SIG-M5 treated with dmso at 0.1 percent for 504 hours (cell line): ENCODE measurements around the gene RAB27A.
"Not testable (repeated sequence)": the region's sequence is repeated elsewhere in the genome, so short reads cannot be mapped to it uniquely, and the experiment has no call there.

Source experiments
- DNase-seq: peaks from one replicate; lab custom pipeline; 2025; ENCODE audit not compliant: unreplicated experiment; lab: John Stamatoyannopoulos, UW

RAB27A gene

DNA sequence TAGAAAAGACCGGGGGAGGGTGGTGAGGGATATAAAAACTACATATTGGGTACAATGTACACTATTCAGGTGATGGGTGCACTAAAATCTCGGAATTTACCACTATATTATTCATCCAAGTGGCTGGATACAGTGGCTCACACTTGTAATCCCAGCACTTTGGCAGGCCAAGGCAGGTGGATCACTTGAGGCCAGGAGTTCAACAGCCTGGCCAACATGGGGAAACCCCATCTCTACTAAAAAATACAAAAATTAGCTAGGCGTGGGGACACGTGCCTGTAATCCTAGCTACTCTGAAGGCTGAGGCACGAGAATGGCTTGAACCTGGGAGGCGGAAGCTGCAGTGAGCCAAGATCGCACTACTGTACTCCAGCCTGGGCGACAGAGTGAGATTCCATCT lies 37.4 kb downstream of the RAB27A start:
- DNase-seq = not testable (repeated sequence)

DNA sequence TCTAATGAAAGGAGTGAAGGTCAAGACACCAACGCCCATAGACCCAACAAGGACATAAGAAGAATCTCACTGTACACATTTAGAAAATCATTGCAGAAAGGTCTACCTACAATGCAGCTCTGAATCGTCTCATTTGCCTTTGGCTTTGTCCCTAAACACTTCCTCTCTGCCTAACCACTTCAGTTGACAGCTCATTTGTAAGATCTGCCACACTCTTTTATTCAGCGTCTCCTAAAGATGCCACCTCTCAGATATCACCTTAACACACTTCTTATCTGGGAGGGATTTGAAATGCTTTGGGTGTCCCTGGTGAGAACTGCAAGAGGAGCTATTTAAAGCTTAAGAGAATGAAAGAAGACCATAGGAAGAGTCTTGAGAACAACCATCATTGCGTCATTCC lies 38.7 kb downstream of the RAB27A start:
- DNase-seq = peak; percentile 82

DNA sequence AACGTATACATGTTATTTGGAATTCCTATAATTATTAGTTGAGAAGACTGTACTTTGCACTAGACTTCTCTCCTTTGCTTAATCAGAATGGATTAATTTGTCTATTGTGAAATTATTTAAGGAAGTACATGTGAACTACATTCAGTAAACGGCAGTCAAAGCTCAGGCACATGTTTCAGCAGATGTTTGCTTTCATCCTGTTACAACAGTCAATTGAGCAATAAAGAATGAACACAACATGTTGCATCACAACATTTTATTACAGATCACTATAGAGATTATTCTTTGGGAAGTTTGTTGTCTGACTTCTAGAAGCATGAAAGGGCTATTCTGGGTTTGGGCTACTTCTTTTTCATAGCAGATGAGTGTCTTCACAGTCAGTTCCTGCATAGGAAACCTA lies 39.2 kb downstream of the RAB27A start:
- peak; percentile 97 for DNase-seq

DNA sequence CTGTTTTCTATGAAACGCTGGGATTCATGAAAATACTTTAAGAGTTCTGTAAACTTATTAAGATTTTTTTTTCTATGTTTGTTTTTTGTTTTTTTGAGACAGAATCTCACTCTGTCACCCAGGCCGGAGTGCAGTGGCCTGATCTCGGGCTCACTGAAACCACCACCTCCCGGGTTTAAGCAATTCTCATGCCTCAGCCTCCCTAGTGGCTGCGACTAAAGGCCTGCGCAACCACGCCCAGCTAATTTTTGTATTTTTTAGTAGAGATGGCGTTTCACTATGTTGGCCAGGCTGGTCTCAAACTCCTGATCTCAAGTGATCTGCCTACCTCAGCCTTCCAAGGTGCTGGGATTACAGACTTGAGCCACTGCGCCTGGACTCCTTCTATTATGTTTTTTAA lies 39.7 kb downstream of the RAB27A start:
- peak; percentile 45 for DNase-seq

DNA sequence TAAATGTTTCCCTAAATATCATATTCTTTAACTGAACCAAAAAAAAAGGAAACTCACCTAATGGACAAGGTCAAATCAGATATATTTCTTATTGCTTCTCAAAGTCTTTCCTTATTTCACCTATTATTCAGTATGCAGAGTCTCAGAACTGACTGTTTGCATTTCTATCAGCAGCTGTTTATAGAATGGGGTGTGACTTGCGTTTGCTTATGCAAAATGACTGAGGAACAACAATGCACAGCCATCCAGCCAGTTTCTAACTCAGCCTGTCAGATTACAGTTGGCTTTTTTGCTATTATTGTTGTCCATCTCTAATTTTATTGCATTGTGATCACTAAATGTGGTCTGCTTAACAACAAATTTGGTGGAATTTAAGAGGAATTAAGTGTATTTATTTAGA lies 40.7 kb downstream of the RAB27A start:
- peak; percentile 4 for DNase-seq

DNA sequence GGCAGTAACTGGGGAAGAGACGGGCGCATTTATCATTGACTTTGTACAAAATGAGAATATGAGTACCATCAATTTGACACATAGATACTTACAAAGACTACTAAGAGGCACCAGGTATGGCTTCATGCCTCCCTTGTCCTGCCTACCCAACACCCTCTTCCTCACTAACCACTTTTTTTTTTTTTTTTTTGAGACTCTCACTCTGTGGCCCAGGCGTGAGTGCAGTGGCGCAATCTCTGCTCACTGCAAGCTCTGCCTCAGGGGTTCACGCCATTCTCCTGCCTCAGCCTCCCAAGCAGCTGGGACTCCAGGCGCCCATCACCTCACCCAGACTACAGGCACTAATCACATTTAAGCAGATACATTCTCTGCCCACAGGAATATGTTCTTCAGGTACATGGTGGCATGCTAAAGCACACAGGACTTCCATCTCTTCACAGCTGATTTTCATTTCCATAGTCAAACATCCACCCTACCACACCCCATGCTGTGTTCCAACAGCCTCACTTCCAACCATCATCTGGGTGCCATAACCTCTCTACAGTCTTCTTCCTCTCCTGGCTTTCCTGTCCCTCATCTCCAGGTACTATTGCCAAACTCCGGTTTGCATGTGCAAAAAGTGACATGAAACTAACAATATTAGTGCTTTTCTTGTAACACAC lies 41.7 kb downstream of the RAB27A start:
- peak; percentile 51 for DNase-seq

DNA sequence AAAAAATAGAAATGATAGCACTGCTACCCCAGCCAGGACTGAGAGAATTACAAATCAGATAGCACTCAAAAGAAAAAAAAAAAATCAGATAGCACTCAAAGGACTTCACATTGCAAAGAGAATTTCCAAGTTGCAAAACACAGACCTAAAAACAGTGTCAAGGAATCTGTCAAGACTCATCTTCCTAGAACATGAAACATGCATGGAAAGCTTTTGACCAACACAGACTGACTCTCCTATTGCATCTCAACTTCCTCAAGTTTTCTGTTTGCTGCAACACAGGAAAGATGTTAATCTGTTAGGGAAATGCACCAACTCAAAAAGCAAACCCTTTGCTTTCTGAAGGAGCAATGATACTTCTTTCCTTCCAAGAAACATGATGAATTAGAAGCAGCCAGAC lies 42.3 kb downstream of the RAB27A start:
- peak; percentile 60 for DNase-seq

DNA sequence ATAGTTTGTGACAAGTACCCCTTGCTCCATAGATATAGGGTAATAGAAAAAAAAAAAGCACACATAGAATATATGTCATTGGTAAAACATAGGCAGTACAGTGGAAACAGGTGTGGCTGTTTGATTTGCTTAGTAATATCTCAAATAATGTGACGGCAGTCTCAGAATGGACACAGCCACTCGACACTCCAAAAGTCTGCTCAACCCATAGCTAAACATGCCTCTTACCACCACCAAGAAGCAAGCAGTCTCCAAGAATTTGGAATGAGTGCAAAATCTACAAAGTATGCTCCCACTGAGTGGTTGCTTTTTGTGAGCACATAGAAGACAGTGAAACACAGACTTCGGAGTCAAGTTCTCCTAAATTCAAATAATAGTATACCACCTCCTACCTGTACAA lies 43.0 kb downstream of the RAB27A start:
- DNase-seq = no peak

DNA sequence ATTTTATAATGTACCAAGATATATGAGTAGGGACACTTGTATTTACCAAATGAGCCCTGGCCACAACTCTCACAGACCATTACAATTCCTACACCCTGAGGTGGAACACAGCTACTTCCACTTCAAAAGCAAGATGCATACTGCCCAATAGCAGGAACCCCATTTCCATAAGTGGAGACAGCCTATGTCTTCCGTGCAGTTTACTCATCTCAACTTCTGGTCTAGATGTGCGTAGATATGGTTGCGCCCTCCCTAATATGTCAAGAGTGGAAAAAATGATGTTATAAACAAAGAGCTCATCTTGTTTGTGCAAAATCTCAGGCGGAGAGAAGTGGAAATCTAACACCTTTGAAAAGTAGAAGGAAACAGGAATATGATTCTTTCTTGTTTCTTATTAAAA lies 44.6 kb downstream of the RAB27A start:
- no peak for DNase-seq

DNA sequence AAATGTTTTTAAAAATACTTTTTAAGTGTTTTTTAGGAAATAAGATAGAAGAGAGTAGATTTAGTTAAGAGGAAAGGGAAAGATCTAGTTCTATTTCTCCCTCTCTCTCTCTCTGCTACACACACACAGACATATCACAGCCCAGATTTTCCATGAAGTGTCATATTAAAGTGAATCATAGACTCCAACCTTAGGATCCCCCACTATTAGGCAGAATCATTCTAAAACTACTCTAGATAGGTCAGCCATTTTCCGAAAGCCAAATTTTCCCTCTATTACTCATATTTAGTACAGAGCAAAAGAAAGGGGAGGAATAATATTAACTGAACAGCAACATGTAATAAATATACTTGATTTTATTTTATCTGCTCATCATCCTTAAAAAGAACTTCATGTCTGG lies 47.7 kb downstream of the RAB27A start:
- DNase-seq = no peak

DNA sequence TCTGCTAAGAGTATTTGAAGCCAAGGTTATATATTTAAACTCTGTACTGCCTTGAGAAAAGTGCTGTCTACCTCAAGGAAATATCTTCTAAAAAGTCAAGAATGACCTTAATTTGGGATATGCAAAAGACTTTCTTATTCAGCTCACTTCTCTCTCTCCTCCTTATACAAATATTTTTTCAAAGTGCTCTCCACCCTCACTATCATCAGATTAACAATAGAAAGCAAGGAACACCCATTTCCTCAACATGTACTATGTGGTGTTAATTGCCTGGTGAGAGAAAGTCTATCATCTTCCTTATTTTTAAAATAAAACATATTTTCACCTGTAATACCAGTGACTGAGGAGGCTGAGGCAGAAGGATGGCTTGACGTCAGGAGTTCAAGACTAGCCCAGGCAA lies 48.4 kb downstream of the RAB27A start:
- no peak for DNase-seq

DNA sequence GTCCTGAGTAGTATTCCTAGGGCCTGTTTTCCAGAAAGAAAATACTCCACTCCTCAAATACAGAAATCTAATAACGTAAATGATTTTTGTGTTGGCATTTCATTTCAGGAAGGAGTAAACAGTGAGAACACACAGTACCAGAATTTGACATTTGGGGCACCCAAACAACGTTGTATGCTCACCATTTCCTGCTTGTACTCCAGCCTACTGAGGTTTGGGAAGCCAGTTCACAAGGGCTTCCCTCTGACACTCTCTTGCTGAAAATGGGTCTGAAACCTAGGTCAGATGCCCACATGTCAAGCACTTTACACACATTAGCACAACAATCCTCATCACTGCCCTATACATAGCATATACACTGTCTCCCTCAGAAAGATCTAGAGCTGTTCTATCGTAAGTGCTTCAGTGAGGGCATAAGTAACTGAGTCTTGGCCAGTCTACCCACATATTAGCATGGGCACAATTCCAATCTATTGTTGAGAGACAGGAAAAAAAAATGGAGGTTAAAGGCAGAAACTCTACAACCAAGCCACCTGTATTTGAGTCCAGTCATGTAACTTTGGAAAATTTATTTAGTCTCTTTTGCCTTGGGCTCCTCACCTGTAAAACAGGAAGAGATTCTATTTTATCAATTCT lies 49.4 kb downstream of the RAB27A start:
- no peak for DNase-seq

DNA sequence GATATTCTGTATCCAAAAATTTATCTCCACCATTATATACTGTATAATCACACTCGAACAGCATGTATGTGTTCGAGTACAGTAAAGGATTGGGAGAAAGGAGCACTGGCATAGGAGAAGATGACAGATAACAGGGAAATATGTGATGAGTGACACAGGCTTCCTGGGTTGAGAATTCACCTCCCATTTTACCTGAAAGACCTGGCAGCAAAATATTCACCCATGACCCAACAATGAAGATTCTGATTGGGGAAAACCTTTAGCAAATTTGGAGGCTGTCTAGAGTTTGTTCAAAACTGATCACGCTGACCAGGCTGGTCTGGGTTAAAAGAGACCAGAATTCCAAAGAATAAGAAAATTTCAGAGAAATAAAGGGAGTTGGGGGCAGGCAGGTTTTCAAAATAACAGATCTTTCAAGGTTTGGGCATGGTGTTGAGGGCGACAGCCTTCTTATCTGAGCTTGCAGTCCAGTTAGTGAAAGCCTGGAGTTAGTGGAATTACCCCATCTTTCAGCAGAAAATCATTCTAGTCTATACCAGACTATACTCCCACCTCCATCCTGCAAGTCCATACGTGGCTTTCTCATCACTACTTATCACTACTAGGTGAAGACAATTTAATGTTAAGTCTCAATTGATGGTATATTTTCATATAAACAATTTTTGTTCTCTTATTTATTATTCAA lies 50.0 kb downstream of the RAB27A start:
- DNase-seq = no peak

DNA sequence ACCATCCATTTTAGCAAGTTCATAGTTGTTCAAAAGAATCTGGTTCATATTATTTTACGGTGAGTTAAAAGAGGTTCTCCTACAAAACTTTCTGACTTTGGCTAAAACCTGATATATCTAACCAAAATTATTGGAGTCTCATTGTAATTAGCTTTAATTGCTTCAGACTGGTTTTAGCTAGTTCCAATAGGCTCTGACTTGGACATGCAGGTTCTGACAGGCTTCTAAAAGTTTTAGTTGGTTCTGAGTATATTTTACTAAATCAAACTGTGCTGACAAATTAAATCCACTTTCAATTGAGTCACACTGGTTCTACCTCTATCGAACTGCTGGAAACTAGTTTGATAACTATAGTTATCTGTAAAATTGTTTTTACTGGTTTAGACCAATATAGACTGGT lies 50.7 kb downstream of the RAB27A start:
- DNase-seq = no peak

DNA sequence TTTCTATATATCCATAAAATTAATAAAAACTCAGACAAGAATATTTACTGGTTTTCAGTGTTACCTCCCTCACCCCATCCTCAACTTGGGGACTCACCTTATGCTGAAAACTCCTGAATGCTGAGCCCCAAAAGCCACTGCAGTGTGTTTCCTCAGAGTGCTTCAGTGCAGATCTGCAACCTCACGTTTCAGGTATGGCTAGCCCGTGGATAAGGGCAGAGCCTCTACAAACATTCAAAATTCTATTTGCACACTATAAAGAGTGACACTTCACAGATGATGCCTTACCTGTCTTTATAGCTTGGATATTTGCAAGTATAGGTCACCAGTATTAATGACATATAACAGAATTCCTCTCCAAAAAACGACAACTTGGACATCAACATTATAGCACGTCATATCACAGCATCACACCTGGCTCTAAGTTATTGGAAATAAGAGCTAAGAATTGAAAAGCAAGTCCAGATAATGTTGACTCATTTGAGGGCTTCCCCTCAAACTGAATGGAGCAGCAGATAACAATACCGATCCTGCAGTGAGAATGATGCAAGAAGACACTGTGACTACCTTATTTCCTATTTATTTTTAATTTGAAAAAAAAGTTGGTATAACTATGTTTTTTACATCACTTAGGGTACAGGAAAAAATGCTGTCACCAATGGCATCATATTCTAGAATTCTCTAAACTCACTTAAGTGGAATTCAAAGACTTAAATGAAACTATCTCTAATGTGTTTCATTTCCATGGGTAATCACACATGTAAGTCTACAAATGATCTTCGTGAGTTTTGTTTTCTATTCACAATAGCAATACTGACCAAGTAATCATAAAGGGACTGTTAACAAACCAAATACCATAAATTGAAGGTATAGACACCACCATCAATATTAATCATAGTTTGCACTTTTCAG lies 52.1 kb downstream of the RAB27A start:
- no peak for DNase-seq

DNA sequence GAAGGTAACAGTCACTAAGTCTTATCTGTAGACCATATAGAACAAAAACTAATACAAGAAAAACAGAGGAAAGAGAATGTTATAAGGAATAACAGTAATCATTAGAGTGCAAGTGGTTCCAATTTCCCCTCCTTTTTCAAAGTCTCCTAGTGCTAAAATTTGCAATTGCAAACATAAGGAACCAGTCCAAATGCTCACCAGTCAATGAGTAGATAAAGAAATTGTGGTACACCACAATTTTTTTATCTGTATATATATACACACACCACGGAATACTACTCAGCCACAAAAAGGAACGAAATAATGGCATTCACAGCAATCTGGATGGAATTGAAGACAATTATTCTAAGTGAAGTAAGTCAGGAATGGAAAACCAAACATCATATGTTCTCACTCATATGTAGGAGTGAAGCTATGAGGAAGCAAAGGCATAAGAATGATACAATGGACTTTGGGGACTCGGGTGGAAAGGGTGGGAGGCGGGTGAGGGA lies 54.0 kb downstream of the RAB27A start:
- DNase-seq = no peak

DNA sequence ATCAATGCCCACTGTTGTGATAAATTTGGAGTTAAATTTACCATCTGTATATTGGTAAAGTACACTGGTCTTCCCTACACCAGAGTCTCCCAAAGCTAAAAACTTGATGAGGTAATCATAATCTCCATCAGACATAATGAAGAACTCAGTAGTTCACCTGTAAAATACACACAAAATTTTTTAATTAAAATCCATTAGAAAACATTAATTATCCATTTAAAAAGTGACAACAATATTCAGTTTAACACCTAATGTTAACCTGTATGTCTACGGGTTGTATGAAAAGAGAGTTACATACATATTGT lies 54.9 kb downstream of the RAB27A start:
- DNase-seq = no peak

DNA sequence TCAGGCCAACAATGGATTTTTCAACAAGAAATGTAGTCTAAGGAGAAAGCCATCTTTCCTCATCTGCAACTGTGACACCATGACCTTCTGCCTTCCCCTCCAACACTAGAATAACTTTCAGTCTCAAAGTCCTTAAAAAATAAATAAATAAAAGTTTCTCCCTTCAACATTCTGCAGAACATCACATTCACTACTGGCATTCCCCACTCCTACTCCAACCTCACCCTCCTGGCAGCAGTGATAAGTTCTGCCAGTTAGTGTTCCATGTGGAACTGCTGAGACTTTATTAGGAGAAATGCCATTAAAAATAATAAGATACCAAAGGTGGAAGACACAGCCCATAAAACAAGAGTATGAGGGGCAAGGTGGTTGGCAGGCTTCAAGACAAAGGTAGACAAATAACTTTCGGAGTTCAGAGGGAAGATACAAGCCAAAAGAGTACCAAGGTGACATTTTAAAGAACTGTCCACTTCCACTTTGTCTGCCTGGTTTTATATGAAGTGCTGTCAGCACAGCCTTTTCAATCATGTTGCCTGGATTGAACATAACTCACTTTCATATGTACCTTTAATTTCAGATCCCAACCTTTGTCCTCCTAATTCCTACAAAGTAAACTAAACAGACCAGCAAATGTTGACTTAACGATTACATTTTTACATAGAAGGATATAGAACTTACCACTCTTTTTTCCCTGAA lies 55.4 kb downstream of the RAB27A start:
- no peak for DNase-seq

DNA sequence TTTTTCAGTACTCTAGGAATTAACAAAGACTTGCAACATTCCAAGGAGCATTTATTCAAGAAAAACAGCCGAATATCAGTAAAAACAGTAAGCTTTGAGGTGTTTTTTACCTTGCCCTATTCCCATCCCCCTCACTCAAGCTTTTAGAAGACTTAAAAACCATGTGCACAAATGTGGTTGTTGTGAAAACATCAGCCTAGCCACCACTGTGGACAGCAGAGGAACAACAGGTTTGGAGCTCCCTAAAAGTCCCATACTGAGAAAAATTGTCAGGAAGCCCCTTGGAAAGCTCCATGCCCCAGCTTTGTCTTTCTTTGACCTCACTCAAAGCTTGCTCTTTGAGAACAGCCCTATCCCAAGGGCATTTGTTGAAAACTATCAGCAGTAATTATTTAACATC lies 58.2 kb downstream of the RAB27A start:
- no peak for DNase-seq

DNA sequence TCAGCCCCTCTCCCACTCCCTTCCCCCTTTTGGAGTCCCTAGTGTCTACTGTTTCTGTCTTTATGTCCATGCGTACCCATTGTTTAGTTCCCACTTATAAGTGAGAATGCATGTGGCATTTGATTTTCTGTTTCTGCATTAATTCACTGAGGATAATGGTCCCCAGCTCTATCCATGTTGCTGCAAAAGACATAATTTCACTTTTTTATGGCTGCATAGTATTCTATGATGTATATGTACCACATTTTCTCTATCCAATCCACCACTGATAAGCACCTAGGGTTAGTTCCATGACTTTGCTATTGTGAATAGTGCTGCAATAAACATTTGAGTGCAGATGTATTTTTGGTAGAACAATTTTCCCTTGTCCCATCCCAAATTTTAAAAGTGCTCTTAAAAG lies 58.7 kb downstream of the RAB27A start:
- DNase-seq = no peak
